PC-9 (cell line): Measurements from ENCODE around the gene TMEM30A. TPM values are rescaled to one million over a fixed set of nuclear protein-coding genes. Genes with fewer than 3 reads are reported as not detected.
A peak's percentile ranks its signal among the peaks of the same experiment; 100 is the strongest.

Experiments used
- BruUV-seq: library from RNA; stranded (reverse); fragments of 400-500 nt; replicated peaks from 2 replicates; lab custom pipeline; 2021; lab: Mats Ljungman, UMichigan
- CTCF ChIA-PET: fragments of 300-600 bp; sonication (Branson Sonifier 250); formaldehyde crosslinking; loops from one replicate; lab custom pipeline; 2022; ENCODE audit warnings: antibody characterized with exemption; lab: Charles Lee
- POLR2A ChIA-PET: fragments of 300-600 bp; sonication (Branson Sonifier 250); formaldehyde crosslinking; loops from one replicate; lab custom pipeline; 2022; ENCODE audit warnings: antibody characterized with exemption; ENCODE audit not compliant: unreplicated experiment; lab: Charles Lee
- DNase-seq, 2 experiments: peaks; one replicate each; pipeline versions ENCODE4 v3.0.0 to v3.0.0-alpha.2; 2015 to 2022; ENCODE audit warnings: mixed read lengths in 1 of 2
- H2AFZ ChIP-seq: fragments of 200-600 bp; sonication (generic); 2 replicates; pipeline ENCODE4 v1.8.1; 2017; ENCODE audit warnings: antibody characterized with exemption
- H3F3A ChIP-seq: fragments of 200-600 bp; sonication (generic); 2 replicates; pipeline ENCODE4 v1.8.1; 2017; ENCODE audit warnings: antibody characterized with exemption, mild to moderate bottlenecking, low read depth; ENCODE audit not compliant: insufficient read depth
- H3K27ac ChIP-seq: fragments of 200-600 bp; sonication (generic); 2 replicates; pipeline ENCODE4 v1.6.1; 2016; ENCODE audit warnings: mixed run types
- H3K27me3 ChIP-seq: fragments of 200-600 bp; sonication (generic); 2 replicates; pipeline ENCODE4 v1.6.1; 2016; ENCODE audit warnings: low read depth, mixed run types; ENCODE audit not compliant: insufficient read depth
- H3K36me3 ChIP-seq: fragments of 200-600 bp; sonication (generic); 2 replicates; pipeline ENCODE4 v1.6.1; 2016; ENCODE audit warnings: low read depth, mixed run types
- H3K4me1 ChIP-seq: fragments of 200-600 bp; sonication (generic); replicated peaks from 2 replicates; pipeline ENCODE4 v1.6.1; 2016; ENCODE audit warnings: mixed run types; ENCODE audit not compliant: insufficient read depth
- H3K4me2 ChIP-seq: fragments of 200-600 bp; sonication (generic); 2 replicates; pipeline ENCODE4 v1.6.1; 2017; ENCODE audit warnings: mixed run types
- H3K4me3 ChIP-seq: fragments of 200-600 bp; sonication (generic); 2 replicates; pipeline ENCODE4 v1.6.1; 2016; ENCODE audit warnings: mixed run types
- H3K79me2 ChIP-seq: fragments of 200-600 bp; sonication (generic); 2 replicates; pipeline ENCODE4 v1.6.1; 2017; ENCODE audit warnings: low read depth, mixed run types
- H3K9me2 ChIP-seq: fragments of 200-600 bp; sonication (generic); 2 replicates; pipeline ENCODE4 v1.8.1; 2017; ENCODE audit warnings: mild to moderate bottlenecking; ENCODE audit not compliant: insufficient read depth
- H3K9me3 ChIP-seq: fragments of 200-600 bp; sonication (generic); 2 replicates; pipeline ENCODE4 v1.8.1; 2016; ENCODE audit warnings: low read depth; ENCODE audit not compliant: insufficient read depth
- H4K20me1 ChIP-seq: fragments of 200-600 bp; sonication (generic); 2 replicates; pipeline ENCODE4 v1.8.1; 2017; ENCODE audit not compliant: insufficient read depth
- EZH2 ChIP-seq: fragments of 200-600 bp; sonication (generic); IDR thresholded peaks from 2 replicates; pipeline ENCODE4 v1.8.0; 2017; ENCODE audit warnings: antibody characterized with exemption, low read depth
- intact Hi-C: fragments of 100-400 bp; cut with micrococcal nuclease; formaldehyde crosslinking; loops from one replicate; pipeline ENCODE4 v1.10.0; 2022; ENCODE audit not compliant: unreplicated experiment
- total RNA-seq: library from RNA; stranded (reverse); gene quantifications from 2 replicates; pipeline ENCODE4 v1.2.3, GENCODE V29; 2021
- TF ChIP-seq, protein P1 (sequence below): fragments of 200-600 bp; sonication (generic); conservative IDR thresholded peaks from 2 replicates; pipeline ENCODE4 v1.6.1; 2017; ENCODE audit warnings: mixed run types, antibody characterized with exemption, mild to moderate bottlenecking, moderate library complexity

TMEM30A gene
- total RNA-seq, 1 experiment from 2014 or later: 122 TPM

GRCh38 chr6:75266716-75267291 lies 17.8 kb downstream of the TMEM30A start:
- Histone ChIP-seq H4K20me1 (peaks cover 22% of the 10 kb centered on the region), H3K4me1 (peaks cover 7% of the 10 kb centered on the region; the same call in 1 of the 2 replicates), H3K4me3 (no peak overlapping the region), H3K27me3 (no peaks in the 10 kb centered on the region), H3K36me3 (peaks cover 6% of the 10 kb centered on the region; the same call in 1 of the 2 replicates), H3K9me3 (0 out of 2 replicates have a peak, but pooled peaks cover 3% of the 10 kb centered on the region), H2AFZ (no peak overlapping the region), H3K79me2 (peaks cover 30% of the 10 kb centered on the region), H3K27ac (no peak overlapping the region), H3K4me2 (no peak overlapping the region), H3K9me2 (no peaks in the 10 kb centered on the region), H3F3A (peaks cover 3% of the 10 kb centered on the region)
- CTCF ChIA-PET: interaction anchor here (0.8 to 1.3 kb wide), 2 partner anchors 48 to 258 kb away, joined by 3 read pairs; no protein-coding TSS in a partner anchor
- POLR2A ChIA-PET: no interaction called here
- intact Hi-C loops: loop anchor here (1.0 kb wide), 2 partner anchors 30 to 259 kb away; no protein-coding TSS in a partner anchor
- no peak for TF ChIP-seq EZH2
- TF ChIP-seq, protein P1, sequence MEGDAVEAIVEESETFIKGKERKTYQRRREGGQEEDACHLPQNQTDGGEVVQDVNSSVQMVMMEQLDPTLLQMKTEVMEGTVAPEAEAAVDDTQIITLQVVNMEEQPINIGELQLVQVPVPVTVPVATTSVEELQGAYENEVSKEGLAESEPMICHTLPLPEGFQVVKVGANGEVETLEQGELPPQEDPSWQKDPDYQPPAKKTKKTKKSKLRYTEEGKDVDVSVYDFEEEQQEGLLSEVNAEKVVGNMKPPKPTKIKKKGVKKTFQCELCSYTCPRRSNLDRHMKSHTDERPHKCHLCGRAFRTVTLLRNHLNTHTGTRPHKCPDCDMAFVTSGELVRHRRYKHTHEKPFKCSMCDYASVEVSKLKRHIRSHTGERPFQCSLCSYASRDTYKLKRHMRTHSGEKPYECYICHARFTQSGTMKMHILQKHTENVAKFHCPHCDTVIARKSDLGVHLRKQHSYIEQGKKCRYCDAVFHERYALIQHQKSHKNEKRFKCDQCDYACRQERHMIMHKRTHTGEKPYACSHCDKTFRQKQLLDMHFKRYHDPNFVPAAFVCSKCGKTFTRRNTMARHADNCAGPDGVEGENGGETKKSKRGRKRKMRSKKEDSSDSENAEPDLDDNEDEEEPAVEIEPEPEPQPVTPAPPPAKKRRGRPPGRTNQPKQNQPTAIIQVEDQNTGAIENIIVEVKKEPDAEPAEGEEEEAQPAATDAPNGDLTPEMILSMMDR: peak; percentile 84
- BruUV-seq: no TSS peak
- DNase-seq: peak in 1 of 2 experiments; percentile 39

GRCh38 chr6:75263401-75263750 lies 21.2 kb downstream of the TMEM30A start:
- Histone ChIP-seq H3K79me2 (peaks cover 8% of the 10 kb centered on the region), H3K4me3 (no peak overlapping the region)
- CTCF ChIA-PET: interaction anchor here (0.7 kb wide), 1 partner anchor 34 kb away, joined by 3 read pairs; no protein-coding TSS in a partner anchor

DNA sequence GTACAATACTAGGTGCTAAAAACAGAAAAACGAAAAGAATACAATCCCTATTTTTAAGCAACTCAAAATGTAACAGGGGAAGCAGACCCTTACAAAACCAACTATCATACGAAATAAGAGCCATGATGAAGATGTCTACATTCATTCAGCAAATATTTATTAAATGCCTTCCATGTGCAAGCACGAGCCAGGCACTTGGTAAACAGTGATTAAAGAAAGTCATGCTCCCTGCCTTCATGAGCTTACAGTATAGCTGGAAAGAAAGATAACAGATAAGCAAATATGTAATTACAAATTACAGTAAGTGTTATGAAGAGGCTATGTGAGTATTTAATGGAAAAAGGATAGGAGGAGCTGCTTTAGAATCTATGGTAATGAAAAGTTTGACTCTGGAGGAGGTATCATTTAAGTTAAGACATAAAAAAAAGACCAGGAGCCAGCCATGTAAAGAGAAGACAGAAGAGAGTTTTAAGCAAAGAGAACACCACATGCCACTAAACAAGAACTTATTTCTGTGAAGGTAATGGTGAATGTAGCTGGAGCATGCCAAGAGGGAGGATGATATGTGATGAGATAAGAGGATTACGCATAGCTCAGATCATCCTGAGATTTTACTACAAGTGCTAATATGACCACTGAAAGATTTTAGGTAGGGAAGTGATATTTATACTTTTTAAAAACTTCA lies 21.7 kb downstream of the TMEM30A start:
- no peak for TF ChIP-seq EZH2
- TF ChIP-seq, protein P1: no peak
- Histone ChIP-seq H2AFZ (no peak overlapping the region), H4K20me1 (peaks cover 22% of the 10 kb centered on the region), H3K4me2 (no peak overlapping the region), H3K27me3 (no peaks in the 10 kb centered on the region), H3K27ac (no peak overlapping the region), H3K36me3 (peaks cover 13% of the 10 kb centered on the region; the same call in 1 of the 2 replicates), H3K9me2 (no peaks in the 10 kb centered on the region), H3K79me2 (peaks cover 8% of the 10 kb centered on the region), H3K9me3 (0 out of 2 replicates have a peak, but pooled peaks cover 3% of the 10 kb centered on the region), H3K4me3 (no peak overlapping the region), H3K4me1 (0 out of 2 replicates have a peak, but pooled peaks cover under 1% of the 10 kb centered on the region), H3F3A (peaks cover 3% of the 10 kb centered on the region; the same call in 1 of the 2 replicates)
- ChIA-PET CTCF (interaction anchor here (0.7 kb wide), 1 partner anchor 35 kb away, joined by 3 read pairs; no protein-coding TSS in a partner anchor), POLR2A (no interaction called here)
- no peak for DNase-seq
- no TSS peak for BruUV-seq
- intact Hi-C loops: loop anchor here (1.0 kb wide), 1 partner anchor 15 kb away; no protein-coding TSS in a partner anchor

More at GRCh38 chr6:75263401-75263750, 21.2 kb downstream of the TMEM30A start:
- POLR2A ChIA-PET: no interaction called here
- H2AFZ ChIP-seq: no peak overlapping the region
- TF ChIP-seq, protein P1: no peak
- no peak for TF ChIP-seq EZH2
- H3F3A ChIP-seq: peaks cover 3% of the 10 kb centered on the region
- no TSS peak for BruUV-seq
- H3K4me2 ChIP-seq: no peak overlapping the region
- no peak overlapping the region for H3K27ac ChIP-seq
- intact Hi-C loops: loop anchor here (1.0 kb wide), 1 partner anchor 15 kb away; no protein-coding TSS in a partner anchor
- no peak for DNase-seq
- H3K9me3 ChIP-seq: 0 out of 2 replicates have a peak, but pooled peaks cover 3% of the 10 kb centered on the region
- H3K36me3 ChIP-seq: peaks cover 11% of the 10 kb centered on the region; the same call in 1 of the 2 replicates
- H3K4me1 ChIP-seq: peaks cover 6% of the 10 kb centered on the region; the same call in 1 of the 2 replicates
- no peaks in the 10 kb centered on the region for H3K9me2 ChIP-seq
- peaks cover 22% of the 10 kb centered on the region for H4K20me1 ChIP-seq
- H3K27me3 ChIP-seq: no peaks in the 10 kb centered on the region
